HG03571 (cell line): ENCODE data around the gene SHISA9.

Experiments
- ATAC-seq: cut with Tn5 transposase; IDR thresholded peaks from one replicate; pipeline ENCODE4 v1.9.1; 2021; ENCODE audit not compliant: unreplicated experiment

The SHISA9 gene

DNA sequence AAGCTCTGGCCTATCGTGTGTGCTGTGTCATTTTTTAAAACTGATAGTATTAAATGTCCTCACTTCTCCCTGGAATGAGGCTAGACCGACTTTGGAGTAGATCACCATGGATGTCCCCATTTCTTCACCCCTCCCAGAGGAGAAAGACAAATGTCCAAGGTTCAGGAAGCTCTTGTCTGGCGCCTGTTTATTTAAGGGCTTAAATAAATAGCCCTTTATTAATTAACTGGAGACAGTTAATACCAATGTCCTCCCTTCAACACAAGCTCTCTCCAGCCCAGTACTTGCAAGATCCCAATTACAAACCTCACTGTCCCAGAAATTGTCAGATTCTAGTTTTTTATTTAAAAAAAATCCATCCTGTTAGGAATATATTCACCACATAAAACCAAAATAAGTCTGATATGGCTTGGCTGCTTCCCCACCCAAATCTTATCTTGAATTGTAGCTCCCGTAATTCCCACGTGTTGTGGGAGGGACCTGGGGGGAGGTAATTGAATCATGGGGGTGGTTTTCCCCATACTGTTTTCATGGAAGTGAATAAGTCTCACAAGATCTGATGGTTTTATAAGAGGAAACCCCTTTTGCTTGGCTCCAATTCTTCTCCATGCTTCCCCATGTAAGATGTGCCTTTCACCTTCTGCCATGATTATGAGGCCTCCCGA, 344.4 kb downstream of the SHISA9 start:
- ATAC-seq, result no peak

DNA sequence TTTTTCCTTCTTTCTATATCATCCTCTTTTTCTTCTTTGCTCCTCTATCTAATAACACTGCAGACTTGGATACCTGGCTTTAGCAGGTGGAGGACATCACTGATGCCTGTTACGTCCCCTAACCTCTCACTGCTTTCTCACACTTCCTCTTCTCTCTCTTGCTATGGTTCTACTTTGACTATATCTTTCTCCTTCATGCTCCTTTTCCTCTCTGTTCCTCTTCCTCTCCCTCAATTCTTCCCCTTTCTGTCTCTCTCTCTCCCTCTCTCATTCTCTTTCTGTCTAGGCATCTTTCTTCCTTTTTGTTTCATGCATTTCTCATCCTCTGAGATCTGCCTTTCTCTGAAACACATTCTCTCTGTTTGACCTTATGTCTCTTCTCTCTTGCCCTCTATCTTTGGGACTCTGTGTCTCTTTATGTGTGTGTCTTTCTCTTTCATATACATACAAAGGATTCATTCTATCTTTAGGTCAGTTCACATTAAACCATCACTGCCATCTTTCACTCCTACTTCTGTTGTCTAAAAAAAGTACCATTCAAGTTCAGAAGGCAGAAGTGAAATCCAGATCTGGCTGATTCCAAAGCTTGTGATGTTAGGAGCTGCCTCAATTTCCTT, 353.7 kb downstream of the SHISA9 start:
- ATAC-seq, result no peak

DNA sequence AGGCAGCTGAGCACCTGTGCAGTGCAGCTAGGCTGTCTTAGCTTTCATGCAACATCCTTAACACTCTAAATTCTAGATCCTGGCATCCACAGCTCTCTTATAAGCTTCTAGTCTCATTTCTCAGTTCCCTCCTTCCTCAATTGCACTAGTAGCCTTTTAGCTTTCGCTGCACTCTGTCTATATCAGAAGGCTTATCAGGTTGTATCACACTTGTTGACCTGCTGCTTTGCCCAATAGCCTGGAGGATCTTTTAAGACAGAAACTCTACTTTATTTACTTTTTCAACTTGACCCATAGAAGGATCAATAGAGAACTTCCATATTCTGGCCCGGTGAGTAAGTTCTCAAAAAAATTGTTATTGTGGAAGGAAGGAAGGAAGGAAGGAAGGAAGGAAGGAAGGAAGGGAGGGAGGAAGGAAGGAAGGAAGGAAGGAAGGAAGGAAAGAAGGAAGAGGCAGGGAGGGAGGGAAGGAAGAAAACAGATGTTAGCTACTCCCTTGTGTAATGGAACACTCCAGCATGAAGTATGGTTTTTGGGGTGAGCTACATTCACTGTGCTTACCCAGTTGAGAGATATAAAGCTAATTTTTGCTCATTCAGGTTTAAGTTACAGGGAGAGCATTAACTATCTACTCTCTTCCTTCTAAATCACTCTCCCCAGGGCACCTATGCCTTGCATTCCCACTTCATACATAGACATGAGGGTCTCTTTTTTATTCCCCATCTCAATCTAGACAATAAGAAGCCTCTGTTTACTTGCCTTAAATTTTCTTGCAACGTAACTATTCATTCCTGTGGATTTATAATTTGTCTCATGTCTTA, 361.1 kb downstream of the SHISA9 start:
- ATAC-seq, result no peak

DNA sequence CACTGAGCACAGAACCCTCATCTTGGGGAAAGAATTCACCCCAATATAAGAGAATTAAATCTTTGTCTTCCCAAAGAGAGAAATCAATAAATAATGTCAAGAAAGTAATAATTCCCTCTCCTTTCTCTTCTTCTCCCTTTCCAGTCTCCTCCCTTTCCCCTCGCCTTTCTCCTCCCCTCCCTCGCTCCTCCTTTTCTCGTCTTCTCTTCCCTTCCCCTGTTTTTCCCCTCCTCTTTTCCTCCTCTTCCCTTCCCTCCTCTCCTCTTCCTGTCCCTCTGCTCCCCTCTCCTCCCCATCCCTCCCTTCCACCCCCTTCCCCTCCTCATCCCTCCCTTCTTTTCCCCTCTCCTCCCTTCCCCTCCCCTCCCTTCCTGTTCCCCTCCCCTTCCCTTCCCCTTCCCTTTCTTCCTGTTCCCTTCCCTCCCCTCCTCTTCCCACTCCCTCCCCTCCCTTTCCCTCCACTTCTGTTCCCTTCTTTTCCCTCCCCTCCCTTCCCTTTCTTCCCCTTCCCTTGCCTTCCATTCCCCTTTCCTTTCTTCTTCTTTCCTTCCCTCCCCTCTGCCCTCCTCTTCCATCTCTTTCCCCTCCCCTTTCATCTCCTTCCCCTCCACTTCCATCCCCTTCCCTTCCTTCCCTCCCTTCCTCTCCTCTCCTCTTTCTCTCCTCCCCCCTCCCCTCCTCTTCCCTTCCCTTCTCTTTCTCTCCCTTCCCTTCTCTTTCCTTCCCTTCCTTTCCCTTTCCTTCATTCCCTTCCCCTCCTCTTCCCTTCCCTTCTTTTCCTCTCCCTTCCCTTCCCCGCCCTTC, 363.6 kb downstream of the SHISA9 start:
- no peak for ATAC-seq

DNA sequence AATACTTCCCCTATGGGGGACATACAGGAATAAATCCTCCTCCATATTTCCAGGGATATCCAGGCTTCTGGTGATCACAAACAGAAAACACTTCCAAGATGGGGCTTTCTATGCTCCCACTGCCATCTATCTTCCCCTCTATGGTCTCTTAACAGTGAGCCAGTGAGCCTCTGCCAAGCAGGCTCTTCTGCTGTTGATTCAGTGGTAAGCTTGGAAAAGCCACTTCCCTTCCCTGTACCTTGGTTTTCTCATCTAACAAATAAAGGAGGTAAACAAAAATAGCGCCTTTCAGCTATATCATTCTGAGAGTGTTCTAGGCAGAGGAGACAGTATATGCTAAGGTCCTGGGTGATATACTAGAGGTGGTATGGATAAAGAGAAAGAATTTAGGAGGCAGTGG, 368.0 kb downstream of the SHISA9 start:
- no peak for ATAC-seq

DNA sequence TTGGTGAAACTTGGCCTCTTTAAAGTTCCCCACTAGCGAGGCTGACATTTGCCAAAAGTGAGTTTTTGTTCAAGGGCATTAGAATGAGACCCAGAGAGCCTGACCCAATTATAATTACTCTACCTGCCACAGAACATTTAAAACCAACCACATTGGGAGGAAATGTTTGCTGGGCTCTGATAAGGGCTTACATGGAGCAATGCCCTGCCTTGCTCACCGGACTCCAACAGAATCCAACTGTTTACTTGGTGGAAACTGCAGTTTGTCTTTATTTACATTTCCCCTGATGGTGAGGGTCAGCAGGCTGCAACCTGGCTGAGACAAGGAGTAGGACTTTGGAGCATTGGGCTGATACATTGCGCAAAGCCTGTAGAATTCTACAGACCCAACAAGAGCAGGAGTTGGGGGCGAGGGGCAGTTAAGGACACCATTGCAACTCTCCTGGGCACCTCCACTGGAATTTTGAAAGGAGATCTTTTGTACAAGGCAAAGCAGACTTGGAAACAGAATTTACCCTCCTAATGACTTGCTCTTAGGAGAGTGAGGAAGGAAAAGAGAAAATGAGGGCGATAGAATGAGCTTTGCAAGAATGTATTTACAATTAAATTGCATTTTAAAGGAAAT, 368.6 kb downstream of the SHISA9 start:
- no peak for ATAC-seq

DNA sequence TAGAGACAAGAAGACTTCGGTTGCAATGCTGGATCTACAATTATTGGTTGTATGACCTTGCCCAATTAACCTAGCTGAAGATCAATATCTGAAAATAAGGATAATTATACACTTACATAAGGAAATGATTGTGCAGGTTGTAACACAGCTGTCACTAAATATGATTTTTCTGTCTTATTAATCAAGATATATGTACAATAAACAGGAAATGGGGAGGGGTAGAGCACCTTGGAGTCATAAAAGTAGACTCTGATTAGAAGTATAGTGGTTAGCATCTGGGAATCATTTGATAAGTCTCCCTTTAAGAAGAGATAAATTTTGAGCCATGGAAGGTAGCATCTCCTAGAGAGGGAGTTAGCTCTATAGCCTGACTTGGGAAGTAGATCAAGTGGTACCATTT, 369.2 kb downstream of the SHISA9 start:
- ATAC-seq, result no peak

DNA sequence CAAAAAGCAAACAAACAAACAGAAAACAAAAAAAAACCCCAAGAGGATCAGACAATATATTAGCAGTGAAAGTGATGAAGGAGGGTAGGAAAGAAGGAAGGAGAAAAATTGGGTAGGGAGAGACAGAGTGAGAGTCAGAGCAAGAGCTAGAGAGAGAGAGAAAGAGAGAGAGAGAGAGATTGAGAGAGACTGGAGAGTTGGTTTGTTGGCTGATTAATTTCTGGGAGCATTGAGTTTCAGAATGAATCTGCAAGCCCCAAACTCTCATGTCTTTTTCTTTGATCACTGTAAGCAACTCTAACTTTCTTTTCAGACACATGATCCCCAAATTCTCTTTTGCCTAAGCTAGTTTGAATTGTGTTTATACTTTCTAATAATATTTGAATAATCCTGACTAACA, 388.1 kb downstream of the SHISA9 start:
- ATAC-seq, result no peak
